GM21786 (cell line): ENCODE results near the gene ADAM12.

Source experiments
- ATAC-seq: cut with Tn5 transposase; IDR thresholded peaks from one replicate; pipeline ENCODE4 v1.9.1; 2021; ENCODE audit not compliant: unreplicated experiment

Gene ADAM12

GRCh38 chr10:126324826-126325225 lies 63.5 kb downstream of the ADAM12 start:
- ATAC-seq: no peak

DNA sequence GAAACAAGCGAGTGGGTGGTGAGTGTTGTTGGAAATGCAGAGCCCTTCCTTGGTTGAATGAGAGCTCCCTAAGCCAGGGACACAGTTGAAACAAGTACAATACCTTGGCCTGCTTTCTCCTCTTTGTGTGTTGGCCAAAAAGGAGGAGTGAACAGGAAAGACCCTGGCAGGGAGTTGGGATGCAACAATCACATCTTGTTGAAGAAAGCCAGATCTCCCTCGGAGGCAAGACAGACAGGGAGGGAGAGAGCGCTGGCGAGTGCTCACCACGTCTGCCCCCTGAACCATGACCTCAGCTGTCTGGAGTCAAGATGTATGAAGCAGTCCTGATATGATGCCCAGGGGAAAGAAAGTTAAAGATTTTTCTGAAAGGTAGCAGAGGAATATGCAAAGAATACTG lies 66.8 kb downstream of the ADAM12 start:
- no peak for ATAC-seq

DNA sequence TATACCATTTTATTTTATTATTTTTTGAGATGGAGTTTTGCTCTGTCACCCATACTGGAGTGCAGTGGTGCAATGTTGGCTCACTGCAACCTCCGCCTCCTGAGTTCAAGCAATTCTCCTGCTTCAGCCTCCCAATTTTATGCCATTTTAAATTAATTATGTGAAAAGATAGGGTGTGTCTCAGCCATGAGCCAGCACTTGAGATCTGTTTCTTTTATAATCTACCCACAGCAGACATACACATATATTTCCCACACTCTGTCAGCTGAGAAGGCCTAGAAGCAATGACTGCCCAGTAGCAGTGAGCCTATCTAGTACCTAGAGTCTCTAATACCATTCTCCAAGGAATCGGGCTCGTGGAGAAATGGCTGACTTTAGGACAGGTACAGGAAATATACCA lies 70.5 kb downstream of the ADAM12 start:
- no peak for ATAC-seq

- no peak for ATAC-seq
These were observed 72.6 kb downstream of the ADAM12 start for GRCh38 chr10:126315494-126316177.

- no peak for ATAC-seq
These were observed 73.3 kb downstream of the ADAM12 start for GRCh38 chr10:126314863-126315493.

DNA sequence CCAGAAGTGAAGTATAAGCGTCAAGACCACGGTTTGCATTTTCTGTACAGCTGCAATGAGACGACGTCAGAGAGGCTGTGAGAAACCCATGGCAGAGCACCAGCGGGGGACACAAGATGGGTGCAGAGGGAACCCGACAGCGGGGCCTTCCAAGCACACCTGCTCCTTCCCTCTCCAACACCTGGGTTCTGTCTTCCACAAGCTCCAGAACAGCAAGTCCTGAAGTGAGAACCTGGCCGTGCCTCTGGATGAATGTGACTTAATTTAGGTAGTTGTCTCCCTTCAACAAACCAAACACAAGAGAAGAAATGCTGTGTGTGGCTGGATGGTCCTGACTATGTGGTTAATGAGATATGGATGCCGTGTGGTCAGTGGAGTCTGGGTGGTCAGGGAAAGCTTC lies 76.1 kb downstream of the ADAM12 start:
- ATAC-seq: no peak

DNA sequence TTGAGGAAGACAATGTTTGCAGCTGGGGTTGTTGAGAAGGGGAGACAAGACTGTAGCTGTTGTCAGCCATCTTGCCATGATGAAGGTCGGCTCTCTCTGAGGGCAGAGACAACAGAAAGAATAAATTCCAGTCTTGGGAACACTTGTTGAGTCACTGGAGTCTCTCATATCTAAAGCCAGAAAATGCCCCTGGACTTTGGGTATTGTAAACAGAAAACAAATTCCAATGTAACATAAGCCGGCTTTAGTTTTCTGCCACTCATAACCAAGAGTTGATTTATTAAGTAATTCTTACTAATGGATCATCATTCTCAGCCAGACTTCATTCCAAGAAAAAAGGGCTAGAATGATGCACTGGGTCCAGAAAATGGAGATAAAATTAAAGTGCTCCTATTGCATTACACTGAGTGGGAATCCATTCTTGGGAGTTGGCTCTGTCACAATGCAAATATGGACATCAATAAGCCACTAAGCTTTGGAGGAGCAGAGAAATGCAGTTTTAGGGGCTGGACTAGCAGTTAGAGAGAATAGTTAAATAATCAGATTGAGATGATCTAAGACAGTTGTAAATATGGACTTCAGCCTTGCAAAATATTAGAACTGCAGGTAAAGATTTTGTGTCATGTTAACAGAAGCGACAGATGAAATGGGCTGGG lies 78.9 kb downstream of the ADAM12 start:
- ATAC-seq: no peak

GRCh38 chr10:126302826-126303665 lies 85.2 kb downstream of the ADAM12 start:
- ATAC-seq: no peak

- no peak for ATAC-seq
These were observed 85.9 kb downstream of the ADAM12 start for GRCh38 chr10:126302476-126302756.

- no peak for ATAC-seq
These were observed 86.4 kb downstream of the ADAM12 start for GRCh38 chr10:126301701-126302475.

DNA sequence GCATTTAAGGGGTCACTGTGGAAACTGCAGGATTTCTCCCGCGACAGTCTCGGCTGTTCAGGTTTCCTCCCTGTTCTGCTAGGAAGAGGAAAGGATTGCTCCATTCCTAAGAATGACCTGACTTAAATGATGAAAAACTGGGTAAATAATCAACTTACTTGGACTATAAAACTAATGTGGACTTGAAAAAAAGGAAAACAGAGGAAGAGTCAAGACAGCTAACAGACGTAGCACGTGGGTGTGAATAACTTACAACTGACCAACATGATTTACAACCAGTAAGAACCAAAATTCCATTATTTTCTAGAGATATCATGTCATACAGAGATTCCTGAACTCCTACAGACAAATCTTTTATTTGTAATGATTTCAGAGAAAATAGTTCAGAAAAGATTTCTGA lies 93.8 kb downstream of the ADAM12 start:
- ATAC-seq: no peak

DNA sequence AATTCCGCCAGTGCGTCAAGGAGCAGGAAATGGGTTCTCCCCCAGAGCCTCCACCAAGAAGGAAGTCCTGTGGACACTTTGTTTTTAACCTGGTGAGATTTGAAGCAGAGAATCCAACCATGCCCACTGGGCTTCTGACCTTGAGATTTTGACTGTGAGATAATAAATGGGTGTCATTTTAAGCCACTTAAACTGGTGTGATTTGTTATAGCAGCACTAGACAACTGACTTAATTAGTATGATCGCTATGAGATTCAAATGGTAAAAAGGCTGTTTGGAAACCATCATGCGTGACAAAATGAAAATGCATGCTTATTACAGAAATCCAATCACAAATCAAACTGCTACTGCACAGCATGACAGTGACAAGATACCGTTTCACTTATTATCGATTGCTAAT lies 98.0 kb downstream of the ADAM12 start:
- ATAC-seq: no peak

DNA sequence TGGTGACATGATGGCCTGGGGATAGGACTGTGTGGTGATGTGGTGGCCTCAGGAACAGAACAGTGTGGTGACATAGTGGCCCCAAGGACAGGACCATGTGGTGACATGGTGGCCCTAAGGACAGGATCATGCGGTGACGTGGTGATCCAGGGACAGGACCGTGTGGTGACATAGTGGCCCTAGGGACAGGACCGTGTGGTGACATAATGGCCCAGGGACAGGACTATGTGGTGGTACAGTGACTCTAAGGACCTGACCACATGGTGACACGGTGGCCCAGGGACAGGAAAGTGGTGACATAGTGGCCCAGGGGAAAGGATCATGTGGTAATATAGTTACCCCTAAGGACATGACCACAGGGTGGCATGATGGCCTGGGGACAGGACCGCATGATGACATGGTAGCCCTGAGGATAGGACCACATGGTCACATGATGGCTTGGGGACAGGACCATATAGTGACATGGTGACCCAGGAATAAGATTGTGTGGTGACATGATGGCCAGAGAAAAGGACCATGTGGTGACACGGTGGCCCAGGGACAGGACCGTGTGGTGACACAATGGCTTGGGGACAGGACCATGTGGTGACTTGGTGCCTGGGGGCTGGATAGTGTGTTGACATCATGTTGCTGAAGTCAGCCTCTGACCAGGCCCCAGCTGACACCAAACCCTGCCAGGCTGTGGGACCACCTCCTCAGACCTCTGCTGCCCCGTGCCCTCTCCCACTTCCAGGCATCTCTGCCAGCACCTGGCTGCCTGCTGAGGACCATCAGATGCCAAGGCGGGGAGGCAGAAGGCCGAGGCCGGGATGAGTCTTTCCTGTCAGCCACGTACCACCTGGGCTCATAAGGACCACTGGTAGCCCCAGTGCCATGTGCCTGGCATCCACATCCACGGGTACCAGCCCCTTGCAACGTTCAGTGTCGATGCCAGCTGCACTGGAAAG lies 99.5 kb downstream of the ADAM12 start:
- no peak for ATAC-seq

DNA sequence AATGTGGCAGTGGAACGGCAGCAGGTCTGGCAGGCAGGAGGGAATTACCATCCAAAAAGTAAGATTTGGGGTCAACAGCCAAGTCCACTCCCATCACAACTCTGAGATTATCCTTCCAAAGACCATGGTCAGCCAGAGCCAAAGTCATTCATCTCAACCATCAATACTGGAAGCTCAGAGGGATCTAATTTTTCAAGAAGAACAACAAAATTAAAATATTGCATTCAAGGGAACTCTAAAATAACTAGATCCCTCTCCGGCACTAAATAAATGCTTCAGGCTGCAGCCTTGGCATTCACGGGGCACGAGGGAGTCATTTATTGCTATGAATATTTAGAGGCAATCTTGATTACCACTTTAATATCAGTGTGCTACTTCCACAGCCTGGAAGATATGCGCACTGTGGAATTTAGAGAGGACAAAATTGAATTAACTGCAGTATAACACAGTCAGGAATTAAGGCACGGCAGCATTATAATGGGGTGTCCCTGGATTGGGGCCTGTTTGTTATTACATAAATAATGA lies 102.0 kb downstream of the ADAM12 start:
- no peak for ATAC-seq

GRCh38 chr10:126283307-126283706 lies 105.0 kb downstream of the ADAM12 start:
- ATAC-seq: no peak

DNA sequence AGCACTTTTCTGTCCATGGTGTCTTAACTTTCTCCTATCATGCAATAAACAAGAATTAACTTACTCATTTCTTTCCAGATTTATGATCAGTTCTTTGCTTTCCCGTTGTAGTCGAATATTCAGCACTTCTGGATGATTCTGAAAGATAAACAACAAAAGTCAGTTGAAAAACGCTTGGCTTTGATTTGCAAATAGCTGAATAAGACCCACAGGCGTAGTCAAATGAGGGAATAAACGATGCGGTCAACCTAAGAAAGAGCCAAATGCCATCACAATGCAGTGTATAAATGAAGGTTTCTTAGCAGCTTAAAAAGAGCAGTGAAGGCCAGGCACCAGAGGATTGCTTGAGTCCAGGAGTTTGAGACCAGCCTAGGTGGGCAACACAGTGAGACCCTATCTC lies 109.4 kb downstream of the ADAM12 start:
- no peak for ATAC-seq

- ATAC-seq: no peak
These were observed 111.1 kb downstream of the ADAM12 start for GRCh38 chr10:126277181-126277580.

DNA sequence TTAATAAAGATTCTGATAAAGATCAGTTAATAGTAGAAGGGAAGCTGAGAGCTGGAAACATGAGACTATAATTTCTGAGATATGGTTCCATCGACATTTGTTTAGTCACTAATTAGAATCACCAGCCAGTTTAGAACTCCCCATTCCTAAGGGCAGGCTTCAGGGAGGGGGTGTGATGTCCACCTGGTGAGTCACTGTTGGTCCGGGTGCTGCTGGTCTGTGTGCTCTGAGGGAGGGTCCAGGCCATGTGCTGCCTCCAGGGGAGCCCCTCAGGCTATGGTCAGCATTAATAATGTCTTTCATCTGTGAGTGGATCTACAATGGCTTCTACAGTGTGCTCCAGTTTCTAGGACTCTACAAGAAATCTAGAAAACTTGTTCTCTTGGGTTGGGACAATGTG lies 115.8 kb downstream of the ADAM12 start:
- ATAC-seq: no peak

DNA sequence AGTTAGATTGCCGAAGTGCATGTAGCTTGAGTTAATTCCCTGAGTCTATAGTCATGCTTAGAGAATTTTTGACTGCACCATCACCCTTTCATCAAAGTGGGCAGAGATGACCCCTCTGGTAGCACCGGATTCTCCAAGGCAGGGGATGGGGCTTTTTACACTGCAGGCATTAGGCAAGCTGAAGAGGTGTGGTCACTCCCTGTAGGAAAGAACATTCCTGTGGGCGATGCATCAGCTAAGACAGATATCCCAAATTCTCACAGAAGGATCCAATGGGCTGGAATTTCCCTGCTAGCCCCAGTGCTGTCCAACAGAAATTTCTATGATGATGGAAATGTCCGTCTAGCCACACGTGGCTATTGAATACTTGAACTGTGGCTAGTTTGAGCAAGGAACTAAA lies 118.2 kb downstream of the ADAM12 start:
- no peak for ATAC-seq
